Tibial artery (tissue), 4 donors: ENCODE measurements around the gene KLF18.

Experiments
- DNase-seq, 2 donors: peaks; one replicate each; pipeline ENCODE4 v3.0.0-alpha.2; 2019
- H3K27ac ChIP-seq, 2 donors: fragments of 200-600 bp; sonication (generic) in 1 of 2; 1 replicate in 1 of 2; 2 replicates in 1 of 2; pipeline ENCODE4 v1.5.1; 2018 to 2019; ENCODE audit warnings: mild to moderate bottlenecking in 1 of 2
- H3K27me3 ChIP-seq, 2 donors: fragments of 200-600 bp; sonication (generic) in 1 of 2; one replicate each; pipeline versions ENCODE4 v1.5.1 to v1.6.0; 2016 to 2019
- H3K36me3 ChIP-seq, 3 donors: fragments of 200-600 bp; sonication (generic) in 2 of 3; one replicate each; pipeline ENCODE4 v1.5.1; 2016 to 2019; ENCODE audit warnings: mild to moderate bottlenecking in 2 of 3
- H3K4me1 ChIP-seq, 4 donors: fragments of 200-600 bp; sonication (generic) in 2 of 4; 1 replicate in 3 of 4; 2 replicates in 1 of 4; pipeline ENCODE4 v1.5.1; 2016 to 2019
- H3K4me3 ChIP-seq, 2 donors: fragments of 200-600 bp; sonication (generic) in 1 of 2; 1 replicate in 1 of 2; 2 replicates in 1 of 2; pipeline ENCODE4 v1.5.1; 2018 to 2019; ENCODE audit warnings: mild to moderate bottlenecking in 2 of 2
- H3K9me3 ChIP-seq, 3 donors: fragments of 200-600 bp; sonication (generic) in 1 of 3; one replicate each; pipeline ENCODE4 v1.5.1; 2016 to 2019
- CTCF ChIP-seq, 2 experiments: fragments of 200-600 bp in 1 of 2; fragments of 450-650 bp in 1 of 2; IDR thresholded peaks; one replicate each; pipeline ENCODE4 v1.5.1; 2017 to 2019; ENCODE audit warnings: antibody characterized with exemption in 2 of 2, mild to moderate bottlenecking in 1 of 2, moderate library complexity in 1 of 2
- intact Hi-C: fragments of 100-400 bp; cut with DNase I; formaldehyde crosslinking; loops from one replicate; pipeline ENCODE4 v1.15.0; 2023; ENCODE audit warnings: low total_unique reads

Gene KLF18

GRCh38 chr1:44141531-44141930 lies at the start of gene KLF18:
Gene KLF18, minus strand, starts transcription at chr1:44141631. Its CDS starts 0 bp downstream, at chr1:44141631.
- Histone ChIP-seq H3K27ac (no peak within 1 kb of the TSS), H3K4me3 (no peak within 1 kb of the TSS), H3K9me3 (peaks cover 0 to 25% (median 11%) of the 10 kb centered on the region in 3 donors), H3K4me1 (no peaks in the 10 kb centered on the region), H3K27me3 (peaks cover 0 to 13% of the 10 kb centered on the region in 2 donors), H3K36me3 (no peaks in the 10 kb centered on the region)
- no peak for DNase-seq
- intact Hi-C loops = no loop called here
- no peak for TF ChIP-seq CTCF (IDR thresholded peaks at IDR 0.05)

DNA sequence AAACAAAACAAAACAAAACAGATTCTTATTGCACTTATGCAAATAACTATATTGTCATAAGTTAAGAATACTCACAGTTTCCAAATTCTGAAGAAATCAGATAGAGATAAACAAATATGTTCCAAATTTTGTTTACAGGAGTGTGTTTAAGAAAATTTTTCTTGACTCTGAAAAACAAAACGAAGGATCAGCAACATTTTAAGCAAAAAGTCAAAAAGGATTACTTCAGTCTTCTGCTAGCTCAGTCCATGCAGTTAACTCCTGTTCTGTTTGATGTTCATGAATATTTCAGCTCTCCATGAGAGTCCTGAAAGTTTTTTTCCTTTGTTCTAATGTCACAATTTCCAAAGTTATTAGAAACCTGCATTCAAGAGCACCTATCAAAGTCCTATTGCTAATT lies 33.2 kb upstream of the KLF18 start:
- no peak overlapping the region for H3K27ac ChIP-seq
- no peaks in the 10 kb centered on the region for H3K36me3 ChIP-seq
- H3K4me1 ChIP-seq = no peaks in the 10 kb centered on the region
- H3K4me3 ChIP-seq = no peak overlapping the region
- no peak for DNase-seq
- intact Hi-C loops = no loop called here
- no peak for TF ChIP-seq CTCF (IDR thresholded peaks at IDR 0.05)
- H3K27me3 ChIP-seq = peaks cover 0 to 5% of the 10 kb centered on the region in 2 donors
- H3K9me3 ChIP-seq = no peaks in the 10 kb centered on the region

GRCh38 chr1:44170281-44170823 lies 28.9 kb upstream of the KLF18 start:
- H3K4me3 ChIP-seq = no peak overlapping the region
- H3K36me3 ChIP-seq = no peaks in the 10 kb centered on the region
- H3K27me3 ChIP-seq = peaks cover 0 to 15% of the 10 kb centered on the region in 2 donors
- H3K4me1 ChIP-seq = no peaks in the 10 kb centered on the region
- no peak for TF ChIP-seq CTCF (IDR thresholded peaks at IDR 0.05)
- no peak overlapping the region for H3K27ac ChIP-seq
- intact Hi-C loops = no loop called here
- DNase-seq = no peak
- no peaks in the 10 kb centered on the region for H3K9me3 ChIP-seq

- no peak for DNase-seq
- no peak overlapping the region for H3K4me3 ChIP-seq
- no peak overlapping the region for H3K27ac ChIP-seq
- no peaks in the 10 kb centered on the region for H3K36me3 ChIP-seq
- intact Hi-C loops = no loop called here
- peaks cover 0 to 15% of the 10 kb centered on the region in 2 donors for H3K27me3 ChIP-seq
- no peak for TF ChIP-seq CTCF (IDR thresholded peaks at IDR 0.05)
- H3K9me3 ChIP-seq = no peaks in the 10 kb centered on the region
- H3K4me1 ChIP-seq = no peaks in the 10 kb centered on the region
These were observed 27.2 kb upstream of the KLF18 start for GRCh38 chr1:44168520-44169098.

DNA sequence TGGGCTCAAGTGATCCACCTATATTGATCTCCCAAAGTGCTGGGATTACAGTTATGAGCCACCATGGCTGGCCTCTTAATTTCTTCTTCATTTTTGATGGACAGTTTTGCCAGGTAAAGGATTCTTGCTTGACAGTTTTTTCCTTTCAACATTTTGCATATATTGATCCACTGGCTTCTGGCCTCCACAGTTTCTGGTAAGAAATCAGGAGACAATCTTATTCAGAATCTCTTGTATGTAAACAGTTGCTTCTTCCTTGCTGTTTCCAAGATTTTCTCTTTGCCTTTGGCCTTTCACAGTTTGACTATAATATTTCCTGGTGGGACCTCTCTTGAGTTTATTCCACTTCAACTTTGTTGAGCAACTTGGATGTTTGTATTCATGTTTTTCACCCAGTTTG lies 20.1 kb upstream of the KLF18 start:
- Histone ChIP-seq H3K9me3 (peaks cover 0 to 5% (median 0%) of the 10 kb centered on the region in 3 donors), H3K4me1 (no peaks in the 10 kb centered on the region), H3K27me3 (no peaks in the 10 kb centered on the region), H3K4me3 (no peak overlapping the region), H3K27ac (no peak overlapping the region), H3K36me3 (no peaks in the 10 kb centered on the region)
- intact Hi-C loops = no loop called here
- no peak for DNase-seq
- no peak for TF ChIP-seq CTCF (IDR thresholded peaks at IDR 0.05)
